Naive thymus-derived CD8-positive, alpha-beta T cell (primary cell): ENCODE results near the gene SAMD9. TPM values are rescaled to one million over a fixed set of nuclear protein-coding genes. Genes with fewer than 3 reads are reported as not detected.
"Not testable (repeated sequence)": the region's sequence is repeated elsewhere in the genome, so short reads cannot be mapped to it uniquely, and the experiment has no call there.

Experiments used
- ATAC-seq, 2 donors: fragments of 150-1000 bp; cut with Tn5 transposase in 1 of 2; sonication (Bioruptor Pico), chemical (Tn5 transposase) in 1 of 2; 1 replicate in 1 of 2; 2 replicates in 1 of 2; pipeline ENCODE4 v1.10.0; 2021; ENCODE audit warnings: mild to moderate bottlenecking in 2 of 2, moderate library complexity in 2 of 2
- POLR2A ChIA-PET: fragments of 350-600 bp; sonication (Branson Sonifier 250); formaldehyde crosslinking; loops from one replicate; lab custom pipeline; 2021; ENCODE audit warnings: antibody characterized with exemption; lab: Charles Lee
- DNase-seq, 10 donors: peaks; one replicate each; pipeline versions ENCODE4 v3.0.0 to v3.0.0-alpha.2; 2020 to 2022
- H3K27ac Mint-ChIP-seq, 10 donors: one replicate each; pipeline ENCODE4 v1.8.0; 2020 to 2022; ENCODE audit warnings: mild to moderate bottlenecking in 10 of 10, mixed read lengths in 10 of 10, moderate library complexity in 4 of 10, inconsistent platforms in 1 of 10
- H3K27me3 Mint-ChIP-seq, 5 donors: one replicate each; pipeline ENCODE4 v1.8.0; 2021 to 2022; ENCODE audit warnings: mixed read lengths in 5 of 5
- H3K36me3 Mint-ChIP-seq, 3 donors: one replicate each; pipeline ENCODE4 v1.8.0; 2020 to 2022; ENCODE audit warnings: mixed read lengths in 3 of 3, mild to moderate bottlenecking in 2 of 3, inconsistent platforms in 1 of 3
- H3K4me1 Mint-ChIP-seq, 4 donors: one replicate each; pipeline ENCODE4 v1.8.0; 2021 to 2022; ENCODE audit warnings: mixed read lengths in 4 of 4
- H3K4me3 Mint-ChIP-seq, 10 donors: one replicate each; pipeline ENCODE4 v1.8.0; 2020 to 2022; ENCODE audit warnings: mild to moderate bottlenecking in 10 of 10, mixed read lengths in 10 of 10, moderate library complexity in 6 of 10, inconsistent platforms in 1 of 10
- H3K9me3 Mint-ChIP-seq, 9 donors: one replicate each; pipeline ENCODE4 v1.8.0; 2020 to 2022; ENCODE audit warnings: mixed read lengths in 9 of 9, mild to moderate bottlenecking in 3 of 9, inconsistent platforms in 1 of 9, moderate library complexity in 1 of 9
- polyA plus RNA-seq, 3 donors: library from polyadenylated mRNA; unstranded; fragments of 300-500 nt; fragmentation: Illumina TruSeq; gene quantifications; one replicate each; pipeline ENCODE4 v1.2.3, GENCODE V29; 2021
- total RNA-seq, 8 experiments: library from RNA in 2 of 8; stranded (reverse) in 2 of 8; gene quantifications; one replicate each; pipeline ENCODE4 v1.2.3 and lab custom pipeline; 2021 to 2026

The SAMD9 gene
- total and polyA plus RNA-seq, 5 experiments from 2014 or later: 21.7 to 49.9 (median 28.3) TPM

DNA sequence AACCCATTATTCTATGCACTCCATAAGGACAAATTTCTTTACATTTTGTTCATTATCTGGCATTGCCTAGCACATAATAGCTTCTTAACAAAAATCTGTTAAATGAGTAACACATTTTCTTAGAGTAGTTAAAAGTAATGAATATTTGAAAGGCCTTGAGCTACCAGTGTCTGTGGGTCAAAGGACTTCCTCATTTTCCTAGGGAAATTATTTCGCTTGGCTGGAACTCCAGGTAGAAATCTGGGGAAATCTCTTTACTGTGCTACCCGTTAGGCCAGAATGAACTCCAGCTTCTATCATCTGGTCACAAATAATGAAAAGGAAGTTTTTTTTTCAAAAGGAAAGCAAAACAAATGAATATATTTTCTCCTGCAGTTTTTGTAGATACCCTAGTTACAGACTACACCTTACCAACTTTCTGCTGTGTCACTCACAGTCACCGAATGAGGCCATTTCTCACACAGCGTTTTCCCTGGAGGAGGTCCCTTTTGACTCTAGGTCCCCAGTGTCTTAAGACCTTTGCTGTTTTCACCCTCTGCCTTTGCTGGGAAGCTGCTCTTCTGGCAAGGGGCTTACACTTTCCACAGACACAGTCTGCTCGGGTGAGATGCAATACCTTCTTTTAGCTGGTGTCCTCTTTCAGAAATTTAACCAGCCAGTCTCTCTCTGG lies 28.8 kb upstream of the SAMD9 start:
- no peak for ATAC-seq
- DNase-seq: no peak
- Mint-ChIP-seq H3K36me3 (peaks cover 7 to 17% (median 16%) of the 10 kb centered on the region in 3 donors), H3K9me3 (peaks cover 0 to 6% (median 0%) of the 10 kb centered on the region in 9 donors), H3K27ac (peak overlapping the region in 9 of 10 donors; percentile 60 to 98 (median 93)), H3K4me3 (peak overlapping the region; percentile 84 to 98 (median 93)), H3K27me3 (no peaks in the 10 kb centered on the region), H3K4me1 (peaks cover 19 to 52% (median 31%) of the 10 kb centered on the region in 4 donors)
- POLR2A ChIA-PET: interaction anchor here (1.0 to 1.8 kb wide), 2 partner anchors 28 to 699 kb away, joined by 4 to 5 read pairs; partner anchors contain the start of genes GATAD1 and SAMD9

DNA sequence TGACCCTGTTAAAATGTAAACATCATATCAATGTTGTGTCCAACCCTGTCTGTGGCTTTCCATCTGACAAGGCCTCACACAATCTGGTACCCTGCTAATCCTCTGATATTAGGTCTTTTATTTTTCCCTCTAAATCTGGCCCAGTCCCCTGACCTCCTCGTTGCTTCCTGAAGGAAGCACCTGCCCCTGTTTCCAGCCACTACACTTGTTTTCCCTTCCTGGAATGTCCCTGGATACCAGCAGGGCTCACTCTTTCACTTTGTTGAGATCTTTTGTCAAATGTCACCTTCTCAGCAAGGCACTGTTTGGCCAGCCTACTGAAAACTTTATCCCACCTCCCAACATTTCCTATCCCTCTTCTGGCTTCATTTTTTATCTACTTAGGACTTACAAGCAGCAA lies 28.3 kb upstream of the SAMD9 start:
- peak overlapping the region; percentile 0 to 98 (median 52) for H3K4me3 Mint-ChIP-seq
- peak overlapping the region in 7 of 10 donors; percentile 4 to 97 (median 70) for H3K27ac Mint-ChIP-seq
- DNase-seq (no peak), ATAC-seq (no peak)
- POLR2A ChIA-PET: no interaction called here
- peaks cover 19 to 52% (median 31%) of the 10 kb centered on the region in 4 donors for H3K4me1 Mint-ChIP-seq
- peaks cover 0 to 6% (median 0%) of the 10 kb centered on the region in 9 donors for H3K9me3 Mint-ChIP-seq
- no peaks in the 10 kb centered on the region for H3K27me3 Mint-ChIP-seq
- peaks cover 7 to 17% (median 16%) of the 10 kb centered on the region in 3 donors for H3K36me3 Mint-ChIP-seq

DNA sequence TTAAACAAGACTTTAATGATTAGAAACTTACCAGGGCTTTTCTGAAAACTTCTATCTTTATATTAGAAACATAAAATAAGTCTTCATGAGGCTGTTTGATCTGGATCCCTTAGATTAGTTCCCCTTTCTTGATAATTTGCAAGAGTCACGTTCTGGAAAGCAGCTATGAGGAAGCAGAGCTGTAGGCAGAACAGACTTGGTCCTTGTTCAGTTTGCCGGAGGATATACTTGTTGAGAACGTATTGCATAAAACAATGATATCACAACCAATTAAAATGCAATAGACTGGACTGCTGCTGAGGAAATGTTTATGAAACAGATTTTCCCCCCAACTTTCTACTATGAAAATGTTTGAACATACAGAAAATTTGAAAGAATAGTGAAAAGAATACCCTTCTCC lies 27.6 kb upstream of the SAMD9 start:
- Mint-ChIP-seq H3K9me3 (peaks cover 0 to 6% (median 0%) of the 10 kb centered on the region in 9 donors), H3K36me3 (peaks cover 7 to 17% (median 16%) of the 10 kb centered on the region in 3 donors), H3K4me1 (peaks cover 19 to 47% (median 31%) of the 10 kb centered on the region in 4 donors), H3K27me3 (no peaks in the 10 kb centered on the region), H3K4me3 (peak overlapping the region in 4 of 10 donors; percentile 23 to 98 (median 88)), H3K27ac (peak overlapping the region in 3 of 10 donors; percentile 65 to 97 (median 70))
- POLR2A ChIA-PET: interaction anchor here (0.6 kb wide), 1 partner anchor 554 kb away, joined by 3 read pairs; no protein-coding TSS in a partner anchor
- DNase-seq (no peak), ATAC-seq (no peak)

DNA sequence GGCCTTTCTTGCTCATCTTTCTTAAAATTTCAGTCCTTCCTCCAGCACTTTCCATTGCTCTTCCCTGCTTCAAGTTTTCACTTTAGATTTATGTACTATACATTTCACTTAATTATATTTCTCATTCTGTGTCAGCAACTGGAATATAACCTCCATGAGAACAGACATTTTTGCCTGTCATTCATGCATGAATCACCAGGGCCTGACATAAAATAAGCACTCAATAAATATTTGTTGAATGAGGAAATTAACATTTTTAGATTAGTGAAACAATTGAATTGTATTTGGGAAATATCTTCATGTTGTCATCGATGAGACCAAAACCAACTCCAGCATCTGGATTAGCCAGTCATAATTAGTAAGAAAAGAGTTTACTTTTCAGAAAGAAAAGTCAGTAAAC lies 24.3 kb upstream of the SAMD9 start:
- H3K27ac Mint-ChIP-seq: no peak overlapping the region
- peaks cover 0 to 13% (median 9%) of the 10 kb centered on the region in 9 donors for H3K9me3 Mint-ChIP-seq
- peaks cover 16 to 29% (median 24%) of the 10 kb centered on the region in 3 donors for H3K36me3 Mint-ChIP-seq
- POLR2A ChIA-PET: no interaction called here
- H3K27me3 Mint-ChIP-seq: no peaks in the 10 kb centered on the region
- DNase-seq (no peak), ATAC-seq (no peak)
- H3K4me3 Mint-ChIP-seq: no peak overlapping the region
- peaks cover 12 to 32% (median 19%) of the 10 kb centered on the region in 4 donors for H3K4me1 Mint-ChIP-seq

DNA sequence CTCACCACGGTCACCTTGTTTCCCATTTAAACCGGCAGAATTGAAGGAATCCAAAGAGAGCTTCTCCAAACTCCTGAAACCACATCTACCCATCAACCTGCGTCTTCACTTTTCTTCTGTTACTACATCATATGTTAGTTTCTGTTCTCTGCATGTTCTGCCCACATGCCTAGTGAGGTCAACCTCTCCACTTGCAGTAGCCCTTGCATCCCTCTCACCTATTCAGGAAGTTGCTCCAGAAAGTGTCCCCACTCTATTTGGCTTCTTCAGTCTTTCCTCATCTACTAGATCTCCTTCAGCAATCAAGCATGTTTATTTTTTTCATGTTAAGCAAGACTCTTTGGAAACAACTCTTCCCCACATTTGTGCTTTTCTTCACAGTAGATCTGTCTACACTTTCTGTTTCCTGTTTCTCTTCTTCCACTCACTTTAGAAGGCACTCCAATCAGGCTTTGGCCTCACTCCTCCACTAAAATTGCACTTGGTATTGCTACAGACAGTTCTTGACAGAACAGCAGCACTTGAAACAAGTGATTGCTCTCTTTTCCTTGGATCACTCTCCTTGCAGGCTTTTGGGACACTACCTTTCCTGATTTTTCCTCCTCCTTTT lies 22.9 kb upstream of the SAMD9 start:
- Mint-ChIP-seq H3K4me1 (peaks cover 2 to 17% (median 6%) of the 10 kb centered on the region in 4 donors), H3K36me3 (peaks cover 28 to 38% (median 32%) of the 10 kb centered on the region in 3 donors), H3K9me3 (peaks cover 3 to 25% (median 11%) of the 10 kb centered on the region in 9 donors), H3K27ac (no peak overlapping the region), H3K27me3 (no peaks in the 10 kb centered on the region), H3K4me3 (no peak overlapping the region)
- POLR2A ChIA-PET: no interaction called here
- DNase-seq: no peak
- no peak for ATAC-seq

DNA sequence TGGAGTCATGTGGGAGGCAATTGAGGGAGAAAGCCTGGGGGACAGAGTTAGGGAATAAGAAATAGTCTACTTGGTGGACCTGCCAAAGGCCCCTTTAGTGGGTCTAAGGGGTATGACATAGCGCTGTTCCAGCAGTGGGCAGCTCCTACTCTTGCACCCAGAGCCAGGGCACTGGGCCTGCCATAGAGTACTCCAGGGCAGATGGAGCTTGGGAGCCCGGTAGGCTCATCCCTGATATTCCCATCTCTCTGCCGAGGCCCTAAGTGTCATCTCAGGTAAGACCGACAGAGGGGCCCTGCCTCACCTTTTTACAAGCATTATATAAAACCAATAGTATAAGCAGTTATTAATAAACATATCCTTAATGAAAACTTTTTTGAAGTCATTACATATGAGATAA lies 20.8 kb upstream of the SAMD9 start:
- H3K36me3 Mint-ChIP-seq: peaks cover 38 to 48% (median 44%) of the 10 kb centered on the region in 3 donors
- no peak overlapping the region for H3K4me3 Mint-ChIP-seq
- no peak overlapping the region for H3K27ac Mint-ChIP-seq
- H3K27me3 Mint-ChIP-seq: no peaks in the 10 kb centered on the region
- DNase-seq: no peak
- ATAC-seq: no peak
- peaks cover 10 to 46% (median 31%) of the 10 kb centered on the region in 9 donors for H3K9me3 Mint-ChIP-seq
- H3K4me1 Mint-ChIP-seq: peaks cover 0 to 5% (median 3%) of the 10 kb centered on the region in 4 donors
- POLR2A ChIA-PET: no interaction called here

DNA sequence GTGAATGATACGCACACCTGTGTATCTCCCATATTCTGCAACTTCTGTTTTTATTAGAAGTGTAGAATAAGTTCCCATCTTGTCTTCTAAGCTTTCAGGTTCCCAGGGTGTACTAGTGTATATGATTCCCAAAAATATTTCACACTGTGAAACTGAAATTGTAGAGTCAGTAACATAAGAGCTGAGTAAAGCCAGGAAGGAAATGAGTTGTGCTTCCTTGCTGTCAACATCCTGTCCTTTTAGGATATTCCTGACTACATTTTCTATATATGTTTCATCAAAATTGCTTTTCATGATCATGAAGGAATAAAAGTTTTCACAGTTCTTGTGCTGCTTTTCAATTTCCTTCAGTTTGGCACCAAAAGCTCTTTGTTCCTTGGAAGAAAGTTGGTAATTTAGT lies 15.2 kb upstream of the SAMD9 start:
- H3K27me3 Mint-ChIP-seq: no peaks in the 10 kb centered on the region
- ATAC-seq (no peak), DNase-seq (no peak)
- H3K36me3 Mint-ChIP-seq: peaks cover 31 to 70% (median 45%) of the 10 kb centered on the region in 3 donors
- peaks cover 25 to 93% (median 58%) of the 10 kb centered on the region in 9 donors for H3K9me3 Mint-ChIP-seq
- no peak overlapping the region for H3K27ac Mint-ChIP-seq
- no peak overlapping the region for H3K4me3 Mint-ChIP-seq
- POLR2A ChIA-PET: no interaction called here
- H3K4me1 Mint-ChIP-seq: no peaks in the 10 kb centered on the region

DNA sequence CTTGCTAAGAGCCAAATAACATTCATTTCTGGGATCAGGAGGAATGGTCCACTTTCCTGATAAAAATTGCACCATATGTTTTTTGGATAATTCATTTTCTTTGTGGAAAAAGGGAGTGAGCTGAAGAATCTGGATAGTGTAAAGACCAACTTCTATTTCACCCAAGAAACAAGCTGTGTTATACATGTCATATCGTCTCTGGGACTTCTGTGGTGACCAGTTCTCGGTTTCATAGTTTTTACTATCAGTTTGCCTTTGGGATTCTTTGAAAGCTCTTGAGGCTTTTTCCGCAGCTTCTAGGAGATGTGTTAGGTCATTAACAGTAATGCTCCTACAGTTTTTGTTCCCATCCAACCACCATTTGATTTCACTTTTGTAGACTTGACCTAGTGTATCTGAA lies 14.4 kb upstream of the SAMD9 start:
- Mint-ChIP-seq H3K9me3 (peaks cover 22 to 94% (median 59%) of the 10 kb centered on the region in 9 donors), H3K36me3 (peaks cover 26 to 69% (median 39%) of the 10 kb centered on the region in 3 donors), H3K27ac (no peak overlapping the region), H3K4me3 (no peak overlapping the region), H3K27me3 (no peaks in the 10 kb centered on the region), H3K4me1 (no peaks in the 10 kb centered on the region)
- DNase-seq (no peak), ATAC-seq (no peak)
- POLR2A ChIA-PET: no interaction called here

DNA sequence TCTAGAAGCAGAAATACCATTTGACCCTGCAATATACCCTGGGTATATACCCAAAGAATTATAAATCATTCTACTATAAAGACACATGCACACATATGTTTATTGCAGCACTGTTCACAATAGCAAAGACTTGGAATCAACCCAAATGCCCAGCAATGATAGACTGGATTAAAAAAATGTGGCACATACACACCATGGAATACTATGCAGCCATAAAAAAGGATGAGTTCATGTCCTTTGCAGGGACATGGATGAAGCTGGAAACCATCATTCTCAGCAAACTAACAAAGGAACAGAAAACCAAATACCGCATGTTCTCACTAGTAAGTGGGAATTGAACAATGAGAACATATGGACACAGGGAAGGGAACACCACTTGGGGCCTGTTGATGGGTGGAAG lies 9.2 kb upstream of the SAMD9 start:
- POLR2A ChIA-PET, ATAC-seq: not testable (repeated sequence)
- H3K36me3 Mint-ChIP-seq: peaks cover 0 to 59% (median 42%) of the 10 kb centered on the region in 3 donors

DNA sequence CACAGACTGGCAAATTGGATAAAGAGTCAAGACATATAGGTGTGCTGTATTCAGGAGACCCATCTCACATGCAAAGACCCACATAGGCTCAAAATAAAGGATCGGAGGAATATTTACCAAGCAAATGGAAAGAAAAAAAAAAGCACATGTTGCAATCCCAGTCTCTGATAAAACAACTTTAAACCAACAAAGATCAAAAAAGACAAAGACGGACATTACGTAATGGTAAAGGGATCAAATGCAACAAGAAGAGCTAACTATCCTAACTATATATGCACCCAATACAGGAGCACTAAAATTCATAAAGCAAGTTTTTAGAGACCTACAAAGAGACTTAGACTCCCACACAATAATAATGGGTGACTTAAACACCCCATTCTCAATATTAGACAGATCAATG lies 5.8 kb upstream of the SAMD9 start:
- POLR2A ChIA-PET, H3K27me3 Mint-ChIP-seq, ATAC-seq, H3K4me1 Mint-ChIP-seq, H3K4me3 Mint-ChIP-seq, DNase-seq, H3K27ac Mint-ChIP-seq: not testable (repeated sequence)
- Mint-ChIP-seq H3K9me3 (peaks cover 4 to 71% (median 53%) of the 10 kb centered on the region in 9 donors), H3K36me3 (peaks cover 0 to 53% (median 47%) of the 10 kb centered on the region in 3 donors)

More for the DNA sequence above, 9.2 kb upstream of the SAMD9 start:
- H3K9me3 Mint-ChIP-seq: peaks cover 22 to 94% (median 75%) of the 10 kb centered on the region in 9 donors
- not testable (repeated sequence) for H3K27ac Mint-ChIP-seq, DNase-seq, H3K4me1 Mint-ChIP-seq, H3K27me3 Mint-ChIP-seq, H3K4me3 Mint-ChIP-seq

DNA sequence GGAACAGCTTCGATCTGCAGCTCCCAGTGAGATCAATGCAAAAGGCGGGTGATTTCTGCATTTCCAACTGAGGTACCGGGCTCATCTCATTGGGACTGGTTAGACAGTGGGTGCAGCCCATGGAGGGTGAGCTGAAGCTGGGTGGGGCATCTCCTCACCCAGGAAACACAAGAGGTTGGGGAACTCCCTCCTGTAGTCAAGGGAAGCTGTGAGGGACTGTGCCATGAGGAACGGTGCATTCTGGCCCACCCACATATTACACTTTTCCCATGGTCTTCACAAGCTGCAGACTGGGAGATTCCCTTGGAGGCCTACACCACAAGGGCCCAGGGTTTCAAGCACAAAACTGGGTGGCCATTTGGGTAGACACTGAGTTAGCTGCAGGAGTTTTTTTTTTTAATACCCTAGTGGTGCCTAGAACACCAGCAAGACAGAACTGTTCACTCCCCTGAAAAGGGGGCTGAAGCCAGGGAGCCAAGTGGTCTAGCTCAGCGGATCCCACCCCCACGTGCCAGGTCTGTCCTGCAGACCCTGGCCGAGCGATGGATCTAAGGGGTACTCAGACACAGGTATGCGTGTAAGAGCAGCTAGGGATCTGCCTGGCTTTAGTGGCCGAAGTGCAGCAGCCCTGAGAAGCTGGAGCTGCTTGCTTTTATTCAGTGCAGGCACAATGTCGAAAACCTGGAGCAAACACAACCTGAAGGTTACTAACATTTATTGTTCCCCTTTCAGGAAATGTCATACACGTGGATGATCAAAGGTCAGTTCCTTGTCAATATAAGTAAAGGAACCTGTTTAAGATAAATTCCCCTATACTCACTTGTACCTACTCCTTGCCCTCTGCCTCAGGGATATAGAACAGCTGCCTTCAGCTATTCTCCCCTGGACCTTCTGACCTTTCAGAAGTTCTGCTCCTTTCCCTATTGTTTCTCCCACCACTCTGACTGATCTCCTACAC lies 3.1 kb upstream of the SAMD9 start:
- ATAC-seq: no peak
- Mint-ChIP-seq H3K36me3 (peaks cover 3 to 46% (median 40%) of the 10 kb centered on the region in 3 donors), H3K4me3 (no peak overlapping the region), H3K27me3 (peaks cover 0 to 2% (median 0%) of the 10 kb centered on the region in 5 donors), H3K27ac (peak overlapping the region in 1 of 10 donors; percentile 80), H3K9me3 (peaks cover 2 to 49% (median 33%) of the 10 kb centered on the region in 9 donors), H3K4me1 (peaks cover 9 to 26% (median 24%) of the 10 kb centered on the region in 4 donors)
- no peak for DNase-seq
- POLR2A ChIA-PET: no interaction called here
